Measurements from ENCODE around the gene PDE6B.
"Not testable (repeated sequence)": the region's sequence is repeated elsewhere in the genome, so short reads cannot be mapped to it uniquely, and the experiment has no call there.

The PDE6B gene

GRCh38 chr4:704198-704891 lies 79.0 kb downstream of the PDE6B start:
- no peak for DNase-seq (ENCODE audit: low read depth, low spot score)

- no peak for DNase-seq (ENCODE audit: low read depth, low spot score)
Measured at GRCh38 chr4:704971-705277, 79.6 kb downstream of the PDE6B start.

- peak; percentile 91 for DNase-seq (ENCODE audit: low read depth, low spot score)
Measured at GRCh38 chr4:705278-706082, 80.1 kb downstream of the PDE6B start, which contains the start of gene PCGF3. TSS of gene PCGF3 (plus strand) at chr4:705832. CDS start at chr4:733681, 27,849 bp downstream.

GRCh38 chr4:706083-706633 lies 80.8 kb downstream of the PDE6B start:
- not testable (repeated sequence) for DNase-seq (ENCODE audit: low read depth, low spot score)

- no peak for DNase-seq (ENCODE audit: low read depth, low spot score)
Measured at GRCh38 chr4:706834-707598, 81.6 kb downstream of the PDE6B start.

GRCh38 chr4:707929-708630 lies 82.7 kb downstream of the PDE6B start:
- no peak for DNase-seq (ENCODE audit: low read depth, low spot score)

GRCh38 chr4:708631-708933 lies 83.2 kb downstream of the PDE6B start:
- no peak for DNase-seq (ENCODE audit: low read depth, low spot score)

- DNase-seq (ENCODE audit: low read depth, low spot score) = no peak
Measured at GRCh38 chr4:709348-709747, 84.0 kb downstream of the PDE6B start.

GRCh38 chr4:710116-710515 lies 84.7 kb downstream of the PDE6B start:
- DNase-seq (ENCODE audit: low read depth, low spot score) = no peak

- no peak for DNase-seq (ENCODE audit: low read depth, low spot score)
Measured at GRCh38 chr4:710916-711315, 85.5 kb downstream of the PDE6B start.

GRCh38 chr4:712093-712492 lies 86.7 kb downstream of the PDE6B start:
- no peak for DNase-seq (ENCODE audit: low read depth, low spot score)

GRCh38 chr4:712916-713632 lies 87.7 kb downstream of the PDE6B start:
- DNase-seq (ENCODE audit: low read depth, low spot score) = no peak

GRCh38 chr4:714087-714486 lies 88.7 kb downstream of the PDE6B start:
- DNase-seq (ENCODE audit: low read depth, low spot score) = no peak

GRCh38 chr4:717601-718320 lies 92.4 kb downstream of the PDE6B start:
- no peak for DNase-seq (ENCODE audit: low read depth, low spot score)

- no peak for DNase-seq (ENCODE audit: low read depth, low spot score)
Measured at GRCh38 chr4:718460-718859, 93.1 kb downstream of the PDE6B start.
